ENCODE results near the gene TRH. TPM values are rescaled to one million over a fixed set of nuclear protein-coding genes. Genes with fewer than 3 reads are reported as not detected.

TRH gene
- total and polyA plus RNA-seq, 2 of the 8 experiments (the other 6 are each of a cell fraction or from before 2014, with no cell fraction given), result not detected

- TF ChIP-seq CHD1 (IDR thresholded peaks at IDR 0.05; ENCODE audit: low read depth, low read length) (no peak), MAFK (IDR thresholded peaks at IDR 0.05; ENCODE audit: low read depth, low read length) (no peak), CBX8 (IDR thresholded peaks at IDR 0.05; ENCODE audit: borderline replicate concordance, low read depth, low read length) (no peak), SUZ12 (IDR thresholded peaks at IDR 0.05; ENCODE audit: low read length) (no peak), JUND (IDR thresholded peaks at IDR 0.05; ENCODE audit: low read length) (no peak)
Measured at GRCh38 chr3:129947538-129948240, 26.8 kb upstream of the TRH start.

More at GRCh38 chr3:129947538-129948240, 26.8 kb upstream of the TRH start:
- no peak for FAIRE-seq
- peaks cover 0 to 5% (median 0%) of the 10 kb centered on the region in 4 experiments; a peak in 1 of 7 replicates for H3K27me3 ChIP-seq (replicated peaks in 1 of 4; ENCODE audit: control insufficient read depth in 3 of 4, extremely low read depth in 1 of 4, insufficient read depth in 3 of 4, low read length in 3 of 4)
- WGBS, 2 experiments (ENCODE audit: extremely low coverage in 1 of 2, insufficient coverage in 1 of 2, insufficient read length in 1 of 2, insufficient replicate concordance in 2 of 2, low coverage in 1 of 2, low lambda C conversion rate in 2 of 2, missing lambda C conversion rate in 1 of 2), result 86% methylated on average over 8 of the region's 8 CpGs; no CpG with 5 or more reads in 1 of the 2 experiments
- H3K4me2 ChIP-seq (ENCODE audit: insufficient read depth in 1 of 2, low read depth in 2 of 2, low read length in 2 of 2), result no peak overlapping the region
- H3K4me1 ChIP-seq (replicated peaks in 1 of 4; ENCODE audit: control insufficient read depth in 3 of 4, insufficient read depth in 4 of 4, low read length in 3 of 4), result no peaks in the 10 kb centered on the region
- no peak overlapping the region for H2BK5ac ChIP-seq (ENCODE audit: low read depth, low read length)
- H3K56ac ChIP-seq (replicated peaks; ENCODE audit: insufficient read length, low read depth, low read length), result no peak overlapping the region
- no peak overlapping the region for H2BK20ac ChIP-seq (ENCODE audit: low read length)
- H3K9ac ChIP-seq (replicated peaks in 1 of 4; ENCODE audit: extremely low read depth in 1 of 4, low read depth in 3 of 4, low read length in 3 of 4), result no peak overlapping the region
- H3K27ac ChIP-seq (ENCODE audit: low read depth, low read length), result no peak overlapping the region
- H4K91ac ChIP-seq (replicated peaks; ENCODE audit: insufficient read length, low read length), result no peak overlapping the region
- no peak overlapping the region for H2BK120ac ChIP-seq (replicated peaks; ENCODE audit: low read depth, low read length)
- peaks cover 2% of the 10 kb centered on the region; the same call in 1 of the 2 replicates for H3K23me2 ChIP-seq (ENCODE audit: low read depth, low read length)
- no peak overlapping the region for H2AFZ ChIP-seq (ENCODE audit: low read length)
- no peak overlapping the region for H2BK12ac ChIP-seq (ENCODE audit: low read depth, low read length)
- H3K23ac ChIP-seq (ENCODE audit: insufficient read length), result no peak overlapping the region
- CTCF ChIA-PET (ENCODE audit: partially characterized antibody), result interaction anchor here (0.8 to 1.7 kb wide), 12 partner anchors 8 to 158 kb away, joined by 3 to 6 read pairs (median 4); no protein-coding TSS in a partner anchor
- no peak overlapping the region for H4K5ac ChIP-seq (ENCODE audit: insufficient read length, low read depth, low read length)
- no peaks in the 10 kb centered on the region for H3K36me3 ChIP-seq (ENCODE audit: control insufficient read depth in 2 of 4, insufficient read depth in 4 of 4, low read length in 3 of 4)
- H4K20me1 ChIP-seq (replicated peaks in 1 of 2; ENCODE audit: control insufficient read depth in 1 of 2, insufficient read depth in 2 of 2, low read length in 2 of 2), result no peaks in the 10 kb centered on the region
- no peaks in the 10 kb centered on the region for H3K79me2 ChIP-seq (ENCODE audit: control insufficient read depth in 1 of 2, insufficient read depth in 2 of 2, low read length in 2 of 2)
- H3K9me3 ChIP-seq (ENCODE audit: insufficient read depth in 2 of 2, low read depth in 1 of 2, low read length in 1 of 2), result no peaks in the 10 kb centered on the region
- H3K14ac ChIP-seq (ENCODE audit: insufficient read length), result no peak overlapping the region
- H2BK15ac ChIP-seq (ENCODE audit: low read length), result no peak overlapping the region
- H4K8ac ChIP-seq (ENCODE audit: extremely low read depth, insufficient read depth, low read length), result no peak overlapping the region
- H2AK5ac ChIP-seq (ENCODE audit: low read depth, low read length), result no peak overlapping the region
- no peak overlapping the region for H3K4ac ChIP-seq (replicated peaks; ENCODE audit: insufficient read length, low read depth, low read length)
- no peak overlapping the region for H3K4me3 ChIP-seq (ENCODE audit: extremely low read depth in 1 of 4, insufficient read depth in 2 of 4, low read depth in 3 of 4, low read length in 4 of 4)
- no peaks in the 10 kb centered on the region for H3K79me1 ChIP-seq (ENCODE audit: low read depth, low read length)
- DNase-seq (ENCODE audit: low read depth in 1 of 2, low spot score in 2 of 2), result no peak
- H3K18ac ChIP-seq (ENCODE audit: extremely low read depth, low read length), result no peak overlapping the region
- POLR2A ChIA-PET (ENCODE audit: partially characterized antibody), result interaction anchor here (1.3 kb wide), 1 partner anchor 146 kb away, joined by 4 read pairs; no protein-coding TSS in a partner anchor

Measured in H1 (cell line).